HepG2 (cell line): ENCODE measurements around the gene SORBS2. TPM values are rescaled to one million over a fixed set of nuclear protein-coding genes. Genes with fewer than 3 reads are reported as not detected.

Experiments used
- ETV5 ChIP-seq: IDR thresholded peaks from 2 replicates; pipeline ENCODE4 v1.6.1; 2018; ENCODE audit warnings: missing biosample characterization, missing genetic modification reagents, inconsistent platforms, borderline replicate concordance
- FOXP1 ChIP-seq, 2 experiments: fragments of 450-650 bp in 1 of 2; IDR thresholded peaks; 2 replicates each; pipeline ENCODE4 v1.6.1; 2017 to 2018; ENCODE audit warnings: antibody characterized with exemption in 1 of 2
- GATAD1 ChIP-seq: IDR thresholded peaks from 2 replicates; pipeline ENCODE4 v1.6.1; 2016; ENCODE audit warnings: missing genetic modification reagents, missing compliant biosample characterization
- HNRNPL ChIP-seq: fragments of 200-400 bp; formaldehyde crosslinking; IDR thresholded peaks from 2 replicates; pipeline ENCODE4 v1.6.1; 2017; ENCODE audit warnings: mild to moderate bottlenecking, low read depth, low read length
- MIXL1 ChIP-seq: IDR thresholded peaks from 2 replicates; pipeline ENCODE4 v1.6.1; 2016
- MTA1 ChIP-seq: sonication (generic); formaldehyde crosslinking; IDR thresholded peaks from 2 replicates; pipeline ENCODE4 v1.4.0; 2020; ENCODE audit warnings: missing genetic modification reagents, mild to moderate bottlenecking, borderline replicate concordance
- NR2F1 ChIP-seq, 2 experiments: fragments of 450-650 bp in 1 of 2; formaldehyde crosslinking in 1 of 2; IDR thresholded peaks; 2 replicates each; pipeline versions ENCODE4 v1.5.0 to v1.6.1; 2016 to 2020; ENCODE audit warnings: mild to moderate bottlenecking in 1 of 2, missing compliant biosample characterization in 1 of 2, missing genetic modification reagents in 1 of 2, moderate library complexity in 1 of 2
- PHF8 ChIP-seq: sonication (generic); formaldehyde crosslinking; IDR thresholded peaks from 2 replicates; pipeline ENCODE4 v1.5.0; 2020; ENCODE audit warnings: missing genetic modification reagents
- POLR2AphosphoS5 ChIP-seq: IDR thresholded peaks from 2 replicates; pipeline ENCODE4 v1.6.1; 2012; ENCODE audit warnings: low read depth, low read length
- SMARCC2 ChIP-seq: fragments of 450-650 bp; IDR thresholded peaks from 2 replicates; pipeline ENCODE4 v1.6.1; 2017; ENCODE audit warnings: antibody characterized with exemption, mild to moderate bottlenecking
- TBL1XR1 ChIP-seq: fragments of 150-350 bp; IDR thresholded peaks from 2 replicates; pipeline ENCODE4 v1.6.1; 2014; ENCODE audit warnings: borderline replicate concordance, low read length; ENCODE audit not compliant: partially characterized antibody
- ZNF101 ChIP-seq: sonication (generic); formaldehyde crosslinking; IDR thresholded peaks from 2 replicates; pipeline ENCODE4 v1.4.0; 2020; ENCODE audit warnings: mild to moderate bottlenecking, low read depth, missing genetic modification reagents, borderline replicate concordance
- ZNF451 ChIP-seq: sonication (generic); formaldehyde crosslinking; IDR thresholded peaks from 2 replicates; pipeline ENCODE4 v1.5.0; 2020; ENCODE audit warnings: mild to moderate bottlenecking, missing genetic modification reagents
- ZNF570 ChIP-seq: sonication (generic); formaldehyde crosslinking; IDR thresholded peaks from 2 replicates; pipeline ENCODE4 v1.4.0; 2020; ENCODE audit warnings: mild to moderate bottlenecking, missing genetic modification reagents, borderline replicate concordance
- ZNF619 ChIP-seq: sonication (generic); formaldehyde crosslinking; IDR thresholded peaks from 2 replicates; pipeline ENCODE4 v1.4.0; 2020; ENCODE audit warnings: mild to moderate bottlenecking, missing genetic modification reagents
- ZNF660 ChIP-seq: sonication (generic); formaldehyde crosslinking; IDR thresholded peaks from 2 replicates; pipeline ENCODE4 v1.5.1; 2020; ENCODE audit warnings: mild to moderate bottlenecking, low read depth, missing genetic modification reagents, borderline replicate concordance
- ZNF777 ChIP-seq: sonication (generic); formaldehyde crosslinking; IDR thresholded peaks from 2 replicates; pipeline ENCODE4 v1.4.0; 2020; ENCODE audit warnings: missing genetic modification reagents
- polyA plus RNA-seq, 8 experiments: library from polyadenylated mRNA; depleted of rRNA in 3 of 8; stranded (reverse) in 7 of 8; unstranded in 1 of 8; fragments of >200 nt; fragmentation: Illumina TruSeq in 4 of 8; extraction: Trizol in 4 of 8; gene quantifications; 2 replicates each; pipeline versions ENCODE4 v1.2.1 to v1.2.3, GENCODE V29; 2011 to 2016; ENCODE audit warnings: low read depth in 4 of 8, missing spikeins in 1 of 8, mixed read lengths in 1 of 8; ENCODE audit not compliant: insufficient read depth in 1 of 8
- total RNA-seq, 5 experiments: library from RNA; depleted of rRNA; stranded (reverse); fragments of >200 nt; fragmentation: Illumina TruSeq; extraction: Trizol; gene quantifications; 2 replicates each; pipeline ENCODE4 v1.2.3, GENCODE V29; 2016; ENCODE audit warnings: low read depth in 1 of 5
- TF ChIP-seq, protein P1 (sequence below): sonication (generic); formaldehyde crosslinking; conservative IDR thresholded peaks from 2 replicates; pipeline ENCODE4 v1.8.0; 2022; ENCODE audit warnings: mild to moderate bottlenecking, moderate library complexity, missing genetic modification reagents
- TF ChIP-seq, protein P2 (sequence below): sonication (generic); formaldehyde crosslinking; IDR thresholded peaks from 2 replicates; pipeline ENCODE4 v1.4.0; 2020; ENCODE audit warnings: missing genetic modification reagents
- TF ChIP-seq, protein P3 (sequence below): sonication (generic); formaldehyde crosslinking; IDR thresholded peaks from 2 replicates; pipeline ENCODE4 v1.8.0; 2022; ENCODE audit warnings: mild to moderate bottlenecking, missing genetic modification reagents, borderline replicate concordance
- TF ChIP-seq, protein P4 (sequence below): IDR thresholded peaks from 2 replicates; pipeline ENCODE4 v1.6.1; 2012; ENCODE audit warnings: inconsistent platforms
- TF ChIP-seq, protein P5 (sequence below): sonication (generic); formaldehyde crosslinking; IDR thresholded peaks from 2 replicates; pipeline ENCODE4 v1.9.0; 2022; ENCODE audit warnings: low read depth, missing genetic modification reagents
- TF ChIP-seq, protein P6 (sequence below): sonication (generic); formaldehyde crosslinking; IDR thresholded peaks from 2 replicates; pipeline ENCODE4 v1.8.1; 2023; ENCODE audit warnings: missing genetic modification reagents, mild to moderate bottlenecking, borderline replicate concordance

The SORBS2 gene
- total and polyA plus RNA-seq, 2 of the 13 experiments (the other 11 are each of a cell fraction or from before 2014, with no cell fraction given): 25.0 to 80.5 TPM

DNA sequence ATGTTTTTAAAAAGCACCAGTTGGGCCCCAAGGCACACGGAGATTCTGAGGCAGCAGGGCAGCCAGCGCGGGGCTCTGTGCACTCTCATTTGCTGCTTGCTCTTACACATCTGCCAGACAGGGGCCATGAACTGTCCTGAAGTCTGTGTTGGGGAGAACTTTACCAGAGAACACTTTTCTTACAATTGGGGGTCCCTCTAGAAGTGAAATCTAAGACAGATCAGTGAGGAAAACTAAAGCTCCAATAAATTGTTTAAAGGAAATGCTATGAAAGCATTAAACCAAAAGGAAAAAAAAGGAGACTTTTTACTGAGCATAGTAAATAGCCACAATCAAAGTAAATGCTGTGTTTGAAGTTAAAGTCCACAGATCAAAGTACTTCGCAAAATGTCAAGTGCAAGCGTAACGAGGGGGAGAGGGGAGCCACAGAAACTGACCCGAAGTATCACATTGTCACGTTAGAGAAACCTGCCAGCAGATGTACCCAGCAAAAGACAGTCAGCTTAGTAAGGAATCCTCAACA lies 37.8 kb downstream of the SORBS2 start (continued):
- TF ChIP-seq, protein P1, sequence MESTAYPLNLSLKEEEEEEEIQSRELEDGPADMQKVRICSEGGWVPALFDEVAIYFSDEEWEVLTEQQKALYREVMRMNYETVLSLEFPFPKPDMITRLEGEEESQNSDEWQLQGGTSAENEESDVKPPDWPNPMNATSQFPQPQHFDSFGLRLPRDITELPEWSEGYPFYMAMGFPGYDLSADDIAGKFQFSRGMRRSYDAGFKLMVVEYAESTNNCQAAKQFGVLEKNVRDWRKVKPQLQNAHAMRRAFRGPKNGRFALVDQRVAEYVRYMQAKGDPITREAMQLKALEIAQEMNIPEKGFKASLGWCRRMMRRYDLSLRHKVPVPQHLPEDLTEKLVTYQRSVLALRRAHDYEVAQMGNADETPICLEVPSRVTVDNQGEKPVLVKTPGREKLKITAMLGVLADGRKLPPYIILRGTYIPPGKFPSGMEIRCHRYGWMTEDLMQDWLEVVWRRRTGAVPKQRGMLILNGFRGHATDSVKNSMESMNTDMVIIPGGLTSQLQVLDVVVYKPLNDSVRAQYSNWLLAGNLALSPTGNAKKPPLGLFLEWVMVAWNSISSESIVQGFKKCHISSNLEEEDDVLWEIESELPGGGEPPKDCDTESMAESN (CRISPR knock-in tag): no peak
- TF ChIP-seq ZNF570 (no peak), GATAD1 (CRISPR knock-in tag) (no peak), ZNF777 (CRISPR knock-in tag) (no peak), ZNF660 (CRISPR knock-in tag) (no peak), SMARCC2 (no peak), NR2F1 (CRISPR knock-in tag; IDR thresholded peaks at IDR 0.05) (peak in 1 of 2 experiments; percentile 35; a peak in 2 of 4 replicates), ZNF619 (CRISPR knock-in tag) (no peak), PHF8 (CRISPR knock-in tag) (no peak), TBL1XR1 (no peak), MIXL1 (CRISPR knock-in tag) (peak; percentile 67; the same call in 1 of the 2 replicates), HNRNPL (no peak), ETV5 (CRISPR knock-in tag) (0 out of 2 replicates have a peak, but pooled peaks have one; percentile 16), MTA1 (CRISPR knock-in tag) (no peak), ZNF451 (CRISPR knock-in tag) (no peak), ZNF101 (no peak), FOXP1 (IDR thresholded peaks at IDR 0.05) (no peak), FOXP1 (CRISPR knock-in tag; IDR thresholded peaks at IDR 0.05) (peak; percentile 70; the same call in 1 of the 2 replicates), POLR2AphosphoS5 (no peak)
- TF ChIP-seq, protein P2, sequence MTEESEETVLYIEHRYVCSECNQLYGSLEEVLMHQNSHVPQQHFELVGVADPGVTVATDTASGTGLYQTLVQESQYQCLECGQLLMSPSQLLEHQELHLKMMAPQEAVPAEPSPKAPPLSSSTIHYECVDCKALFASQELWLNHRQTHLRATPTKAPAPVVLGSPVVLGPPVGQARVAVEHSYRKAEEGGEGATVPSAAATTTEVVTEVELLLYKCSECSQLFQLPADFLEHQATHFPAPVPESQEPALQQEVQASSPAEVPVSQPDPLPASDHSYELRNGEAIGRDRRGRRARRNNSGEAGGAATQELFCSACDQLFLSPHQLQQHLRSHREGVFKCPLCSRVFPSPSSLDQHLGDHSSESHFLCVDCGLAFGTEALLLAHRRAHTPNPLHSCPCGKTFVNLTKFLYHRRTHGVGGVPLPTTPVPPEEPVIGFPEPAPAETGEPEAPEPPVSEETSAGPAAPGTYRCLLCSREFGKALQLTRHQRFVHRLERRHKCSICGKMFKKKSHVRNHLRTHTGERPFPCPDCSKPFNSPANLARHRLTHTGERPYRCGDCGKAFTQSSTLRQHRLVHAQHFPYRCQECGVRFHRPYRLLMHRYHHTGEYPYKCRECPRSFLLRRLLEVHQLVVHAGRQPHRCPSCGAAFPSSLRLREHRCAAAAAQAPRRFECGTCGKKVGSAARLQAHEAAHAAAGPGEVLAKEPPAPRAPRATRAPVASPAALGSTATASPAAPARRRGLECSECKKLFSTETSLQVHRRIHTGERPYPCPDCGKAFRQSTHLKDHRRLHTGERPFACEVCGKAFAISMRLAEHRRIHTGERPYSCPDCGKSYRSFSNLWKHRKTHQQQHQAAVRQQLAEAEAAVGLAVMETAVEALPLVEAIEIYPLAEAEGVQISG: no peak
- TF ChIP-seq, protein P3, sequence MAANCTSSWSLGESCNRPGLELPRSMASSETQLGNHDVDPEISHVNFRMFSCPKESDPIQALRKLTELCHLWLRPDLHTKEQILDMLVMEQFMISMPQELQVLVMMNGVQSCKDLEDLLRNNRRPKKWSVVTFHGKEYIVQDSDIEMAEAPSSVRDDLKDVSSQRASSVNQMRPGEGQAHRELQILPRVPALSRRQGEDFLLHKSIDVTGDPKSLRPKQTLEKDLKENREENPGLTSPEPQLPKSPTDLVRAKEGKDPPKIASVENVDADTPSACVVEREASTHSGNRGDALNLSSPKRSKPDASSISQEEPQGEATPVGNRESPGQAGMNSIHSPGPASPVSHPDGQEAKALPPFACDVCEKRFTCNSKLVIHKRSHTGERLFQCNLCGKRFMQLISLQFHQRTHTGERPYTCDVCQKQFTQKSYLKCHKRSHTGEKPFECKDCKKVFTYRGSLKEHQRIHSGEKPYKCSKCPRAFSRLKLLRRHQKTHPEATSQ: no peak
- TF ChIP-seq, protein P4, sequence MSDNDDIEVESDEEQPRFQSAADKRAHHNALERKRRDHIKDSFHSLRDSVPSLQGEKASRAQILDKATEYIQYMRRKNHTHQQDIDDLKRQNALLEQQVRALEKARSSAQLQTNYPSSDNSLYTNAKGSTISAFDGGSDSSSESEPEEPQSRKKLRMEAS: no peak
- TF ChIP-seq, protein P5, sequence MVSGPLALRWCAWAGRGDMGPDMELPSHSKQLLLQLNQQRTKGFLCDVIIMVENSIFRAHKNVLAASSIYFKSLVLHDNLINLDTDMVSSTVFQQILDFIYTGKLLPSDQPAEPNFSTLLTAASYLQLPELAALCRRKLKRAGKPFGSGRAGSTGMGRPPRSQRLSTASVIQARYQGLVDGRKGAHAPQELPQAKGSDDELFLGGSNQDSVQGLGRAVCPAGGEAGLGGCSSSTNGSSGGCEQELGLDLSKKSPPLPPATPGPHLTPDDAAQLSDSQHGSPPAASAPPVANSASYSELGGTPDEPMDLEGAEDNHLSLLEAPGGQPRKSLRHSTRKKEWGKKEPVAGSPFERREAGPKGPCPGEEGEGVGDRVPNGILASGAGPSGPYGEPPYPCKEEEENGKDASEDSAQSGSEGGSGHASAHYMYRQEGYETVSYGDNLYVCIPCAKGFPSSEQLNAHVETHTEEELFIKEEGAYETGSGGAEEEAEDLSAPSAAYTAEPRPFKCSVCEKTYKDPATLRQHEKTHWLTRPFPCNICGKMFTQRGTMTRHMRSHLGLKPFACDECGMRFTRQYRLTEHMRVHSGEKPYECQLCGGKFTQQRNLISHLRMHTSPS: no peak
- TF ChIP-seq, protein P6, sequence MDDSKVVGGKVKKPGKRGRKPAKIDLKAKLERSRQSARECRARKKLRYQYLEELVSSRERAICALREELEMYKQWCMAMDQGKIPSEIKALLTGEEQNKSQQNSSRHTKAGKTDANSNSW (CRISPR knock-in tag): no peak
